Skeletal muscle satellite cell (primary cell): ENCODE results near the gene EHD1. TPM values are rescaled to one million over a fixed set of nuclear protein-coding genes. Genes with fewer than 3 reads are reported as not detected.

Source experiments
- H3K27me3 ChIP-seq: 2 replicates; pipeline ENCODE4 v1.7.0; 2013; ENCODE audit warnings: low read length; ENCODE audit not compliant: control insufficient read depth, insufficient read depth
- H3K36me3 ChIP-seq: 2 replicates; pipeline ENCODE4 v1.7.0; 2013; ENCODE audit warnings: mild to moderate bottlenecking, control low read depth, low read length; ENCODE audit not compliant: insufficient read depth
- H3K4me1 ChIP-seq: 2 replicates; pipeline ENCODE4 v1.7.0; 2013; ENCODE audit warnings: low read length; ENCODE audit not compliant: control insufficient read depth, insufficient read depth
- H3K4me2 ChIP-seq: 2 replicates; pipeline ENCODE4 v1.7.0; 2013; ENCODE audit warnings: mild to moderate bottlenecking, low read length
- H3K4me3 ChIP-seq: 2 replicates; pipeline ENCODE4 v1.7.0; 2013; ENCODE audit warnings: low read length
- H3K9ac ChIP-seq: 2 replicates; pipeline ENCODE4 v1.7.0; 2013; ENCODE audit warnings: mild to moderate bottlenecking, low read depth, low read length, moderate library complexity
- H3K9me3 ChIP-seq: replicated peaks from 2 replicates; pipeline ENCODE4 v1.7.0; 2013; ENCODE audit warnings: mild to moderate bottlenecking, control low read depth, low read length
- total RNA-seq: library from RNA; depleted of rRNA; stranded (reverse); fragments of >200 nt; gene quantifications from 2 replicates; pipeline ENCODE4 v1.2.3, GENCODE V29; 2012; rRNA removed

The EHD1 gene
- total RNA-seq: 43.7 and 56.5 TPM in 2 replicates

- peak within 1 kb of the TSS; percentile 100 for H3K4me3 ChIP-seq
- H3K27me3 ChIP-seq: no peaks in the 10 kb centered on the region
- H3K4me2 ChIP-seq: peak within 1 kb of the TSS; percentile 96
- peak within 1 kb of the TSS; percentile 96 for H3K9ac ChIP-seq
- H3K36me3 ChIP-seq: no peaks in the 10 kb centered on the region
- peaks cover 35% of the 10 kb centered on the region for H3K4me1 ChIP-seq
- H3K9me3 ChIP-seq: no peaks in the 10 kb centered on the region
Measured at GRCh38 chr11:64878494-64879243, at the start of gene EHD1. TSS of gene EHD1 (minus strand) at chr11:64878621. CDS start at chr11:64878464, 157 bp downstream.

- Histone ChIP-seq H3K27me3 (no peaks in the 10 kb centered on the region), H3K4me3 (no peak overlapping the region), H3K4me2 (no peak overlapping the region), H3K4me1 (peaks cover 15% of the 10 kb centered on the region), H3K9ac (no peak overlapping the region), H3K9me3 (no peaks in the 10 kb centered on the region), H3K36me3 (peaks cover 36% of the 10 kb centered on the region)
Measured at GRCh38 chr11:64926689-64927088, 48.3 kb upstream of the EHD1 start.

GRCh38 chr11:64925536-64926436 is 47.4 kb upstream of the EHD1 start:
- H3K27me3 ChIP-seq: no peaks in the 10 kb centered on the region
- peak overlapping the region; percentile 87 for H3K9ac ChIP-seq

GRCh38 chr11:64924910-64925284 is 46.5 kb upstream of the EHD1 start:
- Histone ChIP-seq H3K4me2 (peak overlapping the region; percentile 94), H3K4me3 (peak overlapping the region; percentile 93), H3K27me3 (no peaks in the 10 kb centered on the region), H3K9me3 (no peaks in the 10 kb centered on the region), H3K4me1 (peaks cover 15% of the 10 kb centered on the region), H3K36me3 (peaks cover 19% of the 10 kb centered on the region), H3K9ac (peak overlapping the region; percentile 87)

More at GRCh38 chr11:64925536-64926436, 47.4 kb upstream of the EHD1 start:
- Histone ChIP-seq H3K36me3 (peaks cover 28% of the 10 kb centered on the region), H3K4me1 (peaks cover 15% of the 10 kb centered on the region), H3K4me3 (peak overlapping the region; percentile 93), H3K9me3 (no peaks in the 10 kb centered on the region), H3K4me2 (peak overlapping the region; percentile 94)

DNA sequence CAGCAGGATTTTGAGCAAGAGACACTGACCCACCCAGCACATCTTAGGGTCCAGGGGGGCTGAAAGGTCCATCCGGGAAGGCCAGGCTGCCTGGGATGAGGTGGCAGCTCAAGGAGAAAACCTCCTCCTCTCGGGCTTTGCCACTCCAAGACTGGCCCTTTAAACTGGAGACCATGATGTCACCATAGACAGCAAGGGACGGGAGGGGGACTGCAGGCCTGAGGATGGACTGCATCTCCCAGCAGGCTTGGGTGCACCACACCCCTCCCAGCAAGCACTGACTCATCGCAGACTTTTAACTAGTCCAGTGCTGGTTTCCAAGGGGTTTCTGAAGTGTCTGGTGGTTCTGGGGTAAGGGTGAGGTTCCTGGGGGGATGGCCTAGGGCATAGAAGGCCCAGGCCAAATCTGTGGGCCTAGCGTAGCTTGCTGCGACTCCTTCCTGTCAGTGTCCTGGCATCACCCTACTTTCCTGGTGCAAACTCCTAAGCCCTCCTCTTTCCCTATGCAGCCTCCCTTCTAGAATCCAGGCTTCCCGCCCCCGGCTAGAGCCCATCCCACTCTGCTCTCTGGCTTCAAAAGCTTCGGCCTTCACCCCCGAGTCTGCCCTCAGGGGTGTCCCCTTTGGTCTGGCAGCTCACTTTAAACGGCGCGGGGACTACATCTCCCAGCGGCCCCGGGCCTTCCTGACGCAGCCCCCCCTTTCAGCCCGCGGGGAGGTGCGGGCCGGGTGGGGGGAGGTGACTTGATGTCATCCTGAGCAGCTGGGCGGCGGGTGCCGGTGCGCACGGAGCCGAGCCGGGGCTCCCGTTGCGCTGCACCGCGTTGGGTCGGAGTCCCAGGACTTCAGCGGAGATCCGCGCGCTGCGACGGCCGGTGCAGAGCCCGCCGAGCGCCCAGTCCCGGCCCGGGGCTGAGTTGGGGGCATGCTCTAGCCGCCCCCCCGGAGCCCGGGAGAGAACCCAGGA is 45.8 kb upstream of the EHD1 start, which contains the start of gene PPP2R5B:
PPP2R5B (plus strand) TSS at position 746 of the 966 bp plus-strand sequence. CDS start 1,046 bp downstream, outside the sequence.
- H3K4me1 ChIP-seq: peaks cover 15% of the 10 kb centered on the region
- peak within 1 kb of the TSS; percentile 93 for H3K4me3 ChIP-seq
- peak within 1 kb of the TSS; percentile 87 for H3K9ac ChIP-seq
- peaks cover 18% of the 10 kb centered on the region for H3K36me3 ChIP-seq
- no peaks in the 10 kb centered on the region for H3K9me3 ChIP-seq
- H3K4me2 ChIP-seq: peak within 1 kb of the TSS; percentile 94
- no peaks in the 10 kb centered on the region for H3K27me3 ChIP-seq

GRCh38 chr11:64923151-64923661 is 44.8 kb upstream of the EHD1 start:
- no peak overlapping the region for H3K4me3 ChIP-seq
- H3K27me3 ChIP-seq: no peaks in the 10 kb centered on the region
- H3K9me3 ChIP-seq: no peaks in the 10 kb centered on the region
- peaks cover 18% of the 10 kb centered on the region for H3K4me1 ChIP-seq
- H3K36me3 ChIP-seq: peaks cover 16% of the 10 kb centered on the region
- H3K4me2 ChIP-seq: peak overlapping the region; percentile 94
- H3K9ac ChIP-seq: no peak overlapping the region

- Histone ChIP-seq H3K4me3 (no peak overlapping the region), H3K9me3 (no peaks in the 10 kb centered on the region), H3K9ac (no peak overlapping the region), H3K36me3 (peaks cover 2% of the 10 kb centered on the region), H3K4me2 (no peak overlapping the region), H3K27me3 (no peaks in the 10 kb centered on the region), H3K4me1 (peaks cover 25% of the 10 kb centered on the region)
Measured at GRCh38 chr11:64921384-64921783, 43.0 kb upstream of the EHD1 start.

DNA sequence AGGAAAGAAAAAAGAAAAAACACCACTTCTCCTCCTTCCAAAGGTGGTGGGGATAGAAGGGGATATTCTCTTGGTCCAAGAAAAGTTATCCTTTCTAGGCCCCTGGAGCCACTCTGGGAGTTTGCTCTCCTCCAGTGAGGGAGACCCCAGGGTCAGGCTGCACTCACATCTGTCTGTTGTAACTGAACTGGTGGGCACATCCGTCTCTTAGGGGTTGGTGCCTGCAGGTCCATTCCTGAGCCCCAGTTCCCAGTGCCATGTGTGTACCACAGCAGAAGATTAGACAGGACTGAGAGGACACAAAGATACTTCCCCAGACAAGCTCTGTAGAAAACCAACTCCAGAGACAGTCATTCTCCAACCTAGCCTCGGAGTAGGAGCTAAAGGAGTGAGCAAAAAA is 41.7 kb upstream of the EHD1 start:
- Histone ChIP-seq H3K27me3 (no peaks in the 10 kb centered on the region), H3K9ac (no peak overlapping the region), H3K4me2 (no peak overlapping the region), H3K4me1 (peaks cover 27% of the 10 kb centered on the region), H3K4me3 (no peak overlapping the region), H3K9me3 (no peaks in the 10 kb centered on the region), H3K36me3 (no peaks in the 10 kb centered on the region)

DNA sequence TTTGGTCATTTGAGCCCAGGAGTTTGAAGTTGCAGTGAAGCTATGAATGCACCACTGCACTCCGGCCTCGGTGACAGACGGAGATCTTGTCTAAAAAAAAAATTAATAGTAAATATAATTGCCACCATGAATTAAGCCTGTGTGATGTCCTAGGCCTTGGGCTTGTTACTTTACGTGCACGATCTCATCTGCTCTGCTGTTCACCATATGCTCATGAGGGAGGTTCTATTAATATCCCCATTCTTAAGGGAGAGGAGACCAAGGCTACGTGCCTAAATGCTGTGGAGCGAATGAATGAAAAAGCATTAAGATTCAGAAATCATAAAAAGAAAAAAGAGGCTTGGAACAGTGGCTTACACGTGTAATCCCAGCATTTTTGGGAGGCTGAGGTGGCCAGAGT is 41.2 kb upstream of the EHD1 start:
- H3K9me3 ChIP-seq: no peaks in the 10 kb centered on the region
- H3K4me1 ChIP-seq: peaks cover 27% of the 10 kb centered on the region
- H3K4me2 ChIP-seq: no peak overlapping the region
- H3K4me3 ChIP-seq: no peak overlapping the region
- no peaks in the 10 kb centered on the region for H3K36me3 ChIP-seq
- no peak overlapping the region for H3K9ac ChIP-seq
- no peaks in the 10 kb centered on the region for H3K27me3 ChIP-seq

DNA sequence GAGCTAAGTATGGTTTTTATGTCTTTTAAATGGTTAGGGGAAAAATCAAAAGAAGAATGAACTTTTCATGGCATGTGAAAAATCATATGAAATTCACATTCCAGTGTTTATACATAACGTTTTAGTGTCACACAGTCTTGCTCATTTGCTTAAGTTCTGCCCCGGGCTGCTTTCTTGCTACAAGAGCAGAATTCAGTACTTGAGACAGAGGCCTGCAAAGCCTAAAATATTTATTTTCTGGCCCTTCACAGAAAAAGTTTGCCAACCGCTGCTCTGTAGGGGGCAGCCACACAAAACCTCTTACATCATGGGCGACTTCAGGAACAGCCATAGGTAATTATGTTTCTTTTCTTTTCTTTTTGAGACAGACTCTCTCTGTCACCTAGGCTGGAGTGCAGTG is 39.6 kb upstream of the EHD1 start:
- H3K4me2 ChIP-seq: peak overlapping the region; percentile 85
- H3K27me3 ChIP-seq: no peaks in the 10 kb centered on the region
- H3K36me3 ChIP-seq: peaks cover 8% of the 10 kb centered on the region
- no peaks in the 10 kb centered on the region for H3K9me3 ChIP-seq
- peak overlapping the region; percentile 72 for H3K9ac ChIP-seq
- peak overlapping the region; percentile 67 for H3K4me3 ChIP-seq
- peaks cover 19% of the 10 kb centered on the region for H3K4me1 ChIP-seq
